Keratinocyte (primary cell): ENCODE results near the gene LCOR.

ENCODE experiments used
- EZH2 ChIP-seq: IDR thresholded peaks from one replicate; pipeline ENCODE4 v1.6.1; 2012; ENCODE audit warnings: inconsistent platforms, mild to moderate bottlenecking, low read length, moderate library complexity
- TF ChIP-seq, protein P1 (sequence below), 3 experiments: IDR thresholded peaks in 1 of 3; conservative IDR thresholded peaks in 1 of 3; optimal IDR thresholded peaks in 1 of 3; 2 replicates in 2 of 3; 3 replicates in 1 of 3; pipeline versions ENCODE3 to v1.5.1; 2011; ENCODE audit warnings: low read length in 3 of 3, mild to moderate bottlenecking in 3 of 3, moderate library complexity in 2 of 3, control low read depth in 1 of 3, inconsistent platforms in 1 of 3; ENCODE audit not compliant: insufficient read depth in 2 of 3; ENCODE audit errors: extremely low read depth in 1 of 3

DNA sequence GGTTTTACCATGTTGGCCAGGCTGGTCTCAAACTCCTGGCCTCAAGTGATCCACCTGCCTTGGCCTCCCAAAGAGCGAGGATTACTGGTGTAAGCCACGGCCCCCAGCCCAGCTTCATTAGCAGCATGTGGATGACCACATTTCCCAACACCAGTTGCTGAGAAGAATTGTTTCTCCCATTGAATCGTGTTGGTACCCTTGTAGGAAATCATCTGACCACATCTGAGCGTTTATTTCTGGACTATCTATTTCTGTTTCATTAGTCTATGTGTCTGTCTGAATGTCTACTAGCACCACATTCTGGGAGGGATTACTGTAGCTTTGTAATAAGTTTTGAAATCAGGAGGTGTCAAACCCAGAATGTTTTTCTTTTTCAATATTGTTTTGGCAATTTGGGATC is 89.6 kb downstream of the LCOR start:
- TF ChIP-seq, protein P1, sequence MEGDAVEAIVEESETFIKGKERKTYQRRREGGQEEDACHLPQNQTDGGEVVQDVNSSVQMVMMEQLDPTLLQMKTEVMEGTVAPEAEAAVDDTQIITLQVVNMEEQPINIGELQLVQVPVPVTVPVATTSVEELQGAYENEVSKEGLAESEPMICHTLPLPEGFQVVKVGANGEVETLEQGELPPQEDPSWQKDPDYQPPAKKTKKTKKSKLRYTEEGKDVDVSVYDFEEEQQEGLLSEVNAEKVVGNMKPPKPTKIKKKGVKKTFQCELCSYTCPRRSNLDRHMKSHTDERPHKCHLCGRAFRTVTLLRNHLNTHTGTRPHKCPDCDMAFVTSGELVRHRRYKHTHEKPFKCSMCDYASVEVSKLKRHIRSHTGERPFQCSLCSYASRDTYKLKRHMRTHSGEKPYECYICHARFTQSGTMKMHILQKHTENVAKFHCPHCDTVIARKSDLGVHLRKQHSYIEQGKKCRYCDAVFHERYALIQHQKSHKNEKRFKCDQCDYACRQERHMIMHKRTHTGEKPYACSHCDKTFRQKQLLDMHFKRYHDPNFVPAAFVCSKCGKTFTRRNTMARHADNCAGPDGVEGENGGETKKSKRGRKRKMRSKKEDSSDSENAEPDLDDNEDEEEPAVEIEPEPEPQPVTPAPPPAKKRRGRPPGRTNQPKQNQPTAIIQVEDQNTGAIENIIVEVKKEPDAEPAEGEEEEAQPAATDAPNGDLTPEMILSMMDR (optimal IDR thresholded peaks at IDR 0.05 in 1 of 3, IDR thresholded peaks at IDR 0.05 in 1 of 3, conservative IDR thresholded peaks at IDR 0.05 in 1 of 3; ENCODE audit: extremely low read depth in 1 of 3, insufficient read depth in 2 of 3, low read length in 3 of 3): no peak
- TF ChIP-seq EZH2: no peak
